ENCODE measurements around the gene ATE1. TPM values are rescaled to one million over a fixed set of nuclear protein-coding genes. Genes with fewer than 3 reads are reported as not detected.
"Not testable (repeated sequence)": the region's sequence is repeated elsewhere in the genome, so short reads cannot be mapped to it uniquely, and the experiment has no call there.

ATE1 gene
- total RNA-seq, 2 experiments from 2014 or later, result 18.5 to 20.9 TPM

DNA sequence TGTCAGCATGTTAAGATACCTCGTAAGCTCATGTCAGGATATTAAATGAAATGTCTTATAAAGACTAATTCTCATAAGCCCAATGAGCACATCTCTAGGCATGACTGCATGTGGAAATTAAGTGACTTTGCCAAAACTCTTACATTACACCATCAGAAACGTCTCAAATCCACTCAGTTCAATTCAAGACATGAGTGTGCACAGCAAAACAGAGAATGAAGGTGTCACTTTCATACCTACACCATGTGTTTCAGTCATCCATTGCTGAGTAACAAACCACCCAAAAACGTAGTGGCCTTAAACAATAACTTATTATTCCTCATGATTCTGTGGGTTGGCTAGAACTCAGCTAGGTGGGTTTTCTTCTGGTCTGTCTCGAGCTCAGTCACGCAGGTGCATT is 99.8 kb downstream of the ATE1 start:
- Histone ChIP-seq H3K27me3 (ENCODE audit: control insufficient read depth in 1 of 2, insufficient read depth in 2 of 2, low read length in 2 of 2) (no peaks in the 10 kb centered on the region), H3K4me1 (ENCODE audit: insufficient read depth, low read length) (no peaks in the 10 kb centered on the region), H3K36me3 (ENCODE audit: insufficient read depth, low read length) (peaks cover 5% of the 10 kb centered on the region), H3K4me3 (ENCODE audit: low read length) (no peak overlapping the region), H3K9me3 (ENCODE audit: control insufficient read depth in 1 of 2, insufficient read depth in 1 of 2, low read length in 2 of 2) (no peaks in the 10 kb centered on the region), H3K27ac (ENCODE audit: low read depth in 1 of 2, low read length in 2 of 2) (no peak overlapping the region)
- Mint-ChIP-seq H3K4me3 (no peak overlapping the region), H3K4me1 (ENCODE audit: low read depth) (no peaks in the 10 kb centered on the region), H3K36me3 (ENCODE audit: low read depth) (peaks cover 56% of the 10 kb centered on the region), H3K27me3 (no peaks in the 10 kb centered on the region), H3K27ac (no peak overlapping the region), H3K9me3 (peaks cover 1% of the 10 kb centered on the region)
- ATAC-seq (ENCODE audit: poor library complexity) (no peak), DNase-seq (no peak)
- POLR2A ChIA-PET, result no interaction called here
- TF ChIP-seq, protein P1, sequence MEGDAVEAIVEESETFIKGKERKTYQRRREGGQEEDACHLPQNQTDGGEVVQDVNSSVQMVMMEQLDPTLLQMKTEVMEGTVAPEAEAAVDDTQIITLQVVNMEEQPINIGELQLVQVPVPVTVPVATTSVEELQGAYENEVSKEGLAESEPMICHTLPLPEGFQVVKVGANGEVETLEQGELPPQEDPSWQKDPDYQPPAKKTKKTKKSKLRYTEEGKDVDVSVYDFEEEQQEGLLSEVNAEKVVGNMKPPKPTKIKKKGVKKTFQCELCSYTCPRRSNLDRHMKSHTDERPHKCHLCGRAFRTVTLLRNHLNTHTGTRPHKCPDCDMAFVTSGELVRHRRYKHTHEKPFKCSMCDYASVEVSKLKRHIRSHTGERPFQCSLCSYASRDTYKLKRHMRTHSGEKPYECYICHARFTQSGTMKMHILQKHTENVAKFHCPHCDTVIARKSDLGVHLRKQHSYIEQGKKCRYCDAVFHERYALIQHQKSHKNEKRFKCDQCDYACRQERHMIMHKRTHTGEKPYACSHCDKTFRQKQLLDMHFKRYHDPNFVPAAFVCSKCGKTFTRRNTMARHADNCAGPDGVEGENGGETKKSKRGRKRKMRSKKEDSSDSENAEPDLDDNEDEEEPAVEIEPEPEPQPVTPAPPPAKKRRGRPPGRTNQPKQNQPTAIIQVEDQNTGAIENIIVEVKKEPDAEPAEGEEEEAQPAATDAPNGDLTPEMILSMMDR (IDR thresholded peaks at IDR 0.05), result no peak
- intact Hi-C loops (cut with DNase I, micrococcal nuclease), result no loop called here
- CTCF ChIA-PET, result no interaction called here

DNA sequence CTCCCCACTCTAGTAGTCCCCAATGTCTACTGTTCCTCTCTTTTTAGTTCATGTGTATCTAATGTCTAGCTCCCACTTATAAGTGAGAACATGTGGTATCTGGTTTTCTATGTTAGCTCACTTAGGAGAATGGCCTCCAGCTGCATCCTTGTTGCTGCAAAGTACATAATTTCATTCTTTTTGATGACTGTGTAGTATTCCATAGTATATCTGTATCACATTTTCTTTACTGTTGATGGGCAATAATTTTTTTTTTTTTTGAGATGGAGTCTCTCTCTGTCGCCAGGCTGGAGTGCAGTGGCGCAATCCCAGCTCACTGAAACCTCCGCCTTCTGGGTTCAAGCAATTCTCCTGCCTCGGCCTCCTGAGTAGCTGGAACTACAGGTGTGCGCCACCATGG is 101.1 kb downstream of the ATE1 start:
- ATAC-seq (ENCODE audit: poor library complexity); H3K4me1 Mint-ChIP-seq (ENCODE audit: low read depth); H3K36me3 ChIP-seq (ENCODE audit: insufficient read depth, low read length); H3K27ac Mint-ChIP-seq; H3K4me3 ChIP-seq (ENCODE audit: low read length); intact Hi-C loops (cut with DNase I, micrococcal nuclease); H3K27ac ChIP-seq (ENCODE audit: low read depth in 1 of 2, low read length in 2 of 2); POLR2A ChIA-PET; H3K27me3 ChIP-seq (ENCODE audit: control insufficient read depth in 1 of 2, insufficient read depth in 2 of 2, low read length in 2 of 2); H3K9me3 ChIP-seq (ENCODE audit: control insufficient read depth in 1 of 2, insufficient read depth in 1 of 2, low read length in 2 of 2); DNase-seq; H3K9me3 Mint-ChIP-seq; H3K4me3 Mint-ChIP-seq; H3K27me3 Mint-ChIP-seq; H3K4me1 ChIP-seq (ENCODE audit: insufficient read depth, low read length); CTCF ChIA-PET: not testable (repeated sequence)
- H3K36me3 Mint-ChIP-seq (ENCODE audit: low read depth), result peaks cover 48% of the 10 kb centered on the region

DNA sequence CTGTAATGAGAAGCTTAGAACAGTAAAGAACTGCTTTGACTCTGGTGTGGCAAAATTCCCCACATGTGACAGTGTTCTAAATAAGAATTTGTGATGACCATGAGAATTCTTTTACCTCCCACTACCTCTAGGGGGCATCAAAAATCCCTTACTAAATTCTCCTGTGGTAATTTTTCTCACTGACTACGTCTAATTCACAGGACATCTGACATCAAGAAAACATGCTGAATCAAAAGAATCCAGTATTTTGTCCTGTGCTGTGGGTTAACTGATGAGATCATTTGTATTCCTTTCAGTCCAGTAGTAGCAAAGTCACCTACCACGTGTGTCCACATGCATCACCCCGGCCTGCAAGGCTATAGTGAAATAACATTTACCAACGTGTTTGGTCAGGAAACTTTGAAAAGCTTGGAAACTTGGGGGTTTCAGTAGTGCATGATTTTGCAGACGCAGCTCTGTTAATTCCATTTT is 103.8 kb downstream of the ATE1 start:
- Histone ChIP-seq H3K27me3 (ENCODE audit: control insufficient read depth in 1 of 2, insufficient read depth in 2 of 2, low read length in 2 of 2) (no peaks in the 10 kb centered on the region), H3K9me3 (ENCODE audit: control insufficient read depth in 1 of 2, insufficient read depth in 1 of 2, low read length in 2 of 2) (no peaks in the 10 kb centered on the region), H3K4me1 (ENCODE audit: insufficient read depth, low read length) (no peaks in the 10 kb centered on the region), H3K27ac (ENCODE audit: low read depth in 1 of 2, low read length in 2 of 2) (no peak overlapping the region), H3K4me3 (ENCODE audit: low read length) (no peak overlapping the region), H3K36me3 (ENCODE audit: insufficient read depth, low read length) (peaks cover 5% of the 10 kb centered on the region)
- CTCF ChIA-PET, result no interaction called here
- no peak overlapping the region for H3K27ac Mint-ChIP-seq
- POLR2A ChIA-PET, result no interaction called here
- DNase-seq (peak in 3 of 14 experiments; percentile 17 to 28 (median 24)), ATAC-seq (ENCODE audit: poor library complexity) (no peak)
- no peak overlapping the region for H3K4me3 Mint-ChIP-seq
- TF ChIP-seq, protein P1 (IDR thresholded peaks at IDR 0.05), result peak; percentile 64
- H3K4me1 Mint-ChIP-seq (ENCODE audit: low read depth), result no peaks in the 10 kb centered on the region
- H3K27me3 Mint-ChIP-seq, result no peaks in the 10 kb centered on the region
- H3K36me3 Mint-ChIP-seq (ENCODE audit: low read depth), result peaks cover 32% of the 10 kb centered on the region
- intact Hi-C loops (cut with DNase I, micrococcal nuclease), result no loop called here
- H3K9me3 Mint-ChIP-seq, result peaks cover 1% of the 10 kb centered on the region

DNA sequence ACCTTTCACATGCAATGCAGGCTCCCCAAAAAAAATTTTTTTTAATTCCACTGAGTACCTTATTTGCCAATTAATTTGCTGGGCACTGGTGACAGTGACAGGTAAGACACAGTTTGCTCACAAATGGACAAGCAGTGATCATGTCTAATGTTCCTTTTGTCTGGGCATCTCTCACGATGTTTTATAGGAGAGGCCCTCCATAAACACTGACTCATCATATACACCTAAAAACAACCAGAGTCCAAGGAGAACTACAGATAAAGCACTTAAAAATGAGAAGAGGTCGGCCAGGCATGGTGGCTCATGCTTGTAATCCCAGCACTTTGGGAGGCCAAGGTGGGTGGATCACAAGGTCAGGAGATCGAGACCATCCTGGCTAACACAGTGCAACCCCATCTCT is 105.1 kb downstream of the ATE1 start:
- Mint-ChIP-seq H3K4me1 (ENCODE audit: low read depth) (no peaks in the 10 kb centered on the region), H3K4me3 (no peak overlapping the region), H3K9me3 (peaks cover 1% of the 10 kb centered on the region), H3K36me3 (ENCODE audit: low read depth) (peaks cover 19% of the 10 kb centered on the region), H3K27me3 (no peaks in the 10 kb centered on the region), H3K27ac (no peak overlapping the region)
- no peak for DNase-seq
- Histone ChIP-seq H3K4me1 (ENCODE audit: insufficient read depth, low read length) (no peaks in the 10 kb centered on the region), H3K36me3 (ENCODE audit: insufficient read depth, low read length) (peaks cover 2% of the 10 kb centered on the region), H3K9me3 (ENCODE audit: control insufficient read depth in 1 of 2, insufficient read depth in 1 of 2, low read length in 2 of 2) (no peaks in the 10 kb centered on the region), H3K27me3 (ENCODE audit: control insufficient read depth in 1 of 2, insufficient read depth in 2 of 2, low read length in 2 of 2) (no peaks in the 10 kb centered on the region), H3K27ac (ENCODE audit: low read depth in 1 of 2, low read length in 2 of 2) (no peak overlapping the region), H3K4me3 (ENCODE audit: low read length) (no peak overlapping the region)
- no peak for ATAC-seq (ENCODE audit: poor library complexity)
- TF ChIP-seq, protein P1 (IDR thresholded peaks at IDR 0.05), result no peak
- intact Hi-C loops (cut with DNase I, micrococcal nuclease), result no loop called here
- ChIA-PET POLR2A (no interaction called here), CTCF (no interaction called here)
